Mesothelial cell of epicardium (in vitro differentiated cells): ENCODE results near the gene PNRC1. TPM values are rescaled to one million over a fixed set of nuclear protein-coding genes. Genes with fewer than 3 reads are reported as not detected.

Source experiments
- DNase-seq, 2 experiments: peaks; one replicate each; pipeline ENCODE4 v3.0.0; 2021; ENCODE audit warnings: low spot score in 2 of 2; ENCODE audit not compliant: unreplicated experiment in 2 of 2
- H3K27ac Mint-ChIP-seq: 2 replicates; pipeline ENCODE4 v1.8.0; 2021; ENCODE audit warnings: mixed read lengths
- H3K27me3 Mint-ChIP-seq: 2 replicates; pipeline ENCODE4 v1.8.0; 2021; ENCODE audit warnings: low read depth, mixed read lengths
- H3K36me3 Mint-ChIP-seq: 2 replicates; pipeline ENCODE4 v1.8.0; 2021; ENCODE audit warnings: mixed read lengths
- H3K4me1 Mint-ChIP-seq: 2 replicates; pipeline ENCODE4 v1.8.0; 2021; ENCODE audit warnings: mixed read lengths
- H3K4me3 Mint-ChIP-seq: 2 replicates; pipeline ENCODE4 v1.8.0; 2021; ENCODE audit warnings: mild to moderate bottlenecking, moderate library complexity, mixed read lengths
- H3K9me3 Mint-ChIP-seq: 2 replicates; pipeline ENCODE4 v1.8.0; 2021; ENCODE audit warnings: mixed read lengths
- CTCF ChIP-seq: fragments of 200-600 bp; sonication (generic); IDR thresholded peaks from one replicate; pipeline ENCODE4 v1.5.0; 2021; ENCODE audit warnings: antibody characterized with exemption; ENCODE audit not compliant: unreplicated experiment
- total RNA-seq: library from RNA; stranded (reverse); gene quantifications from 3 replicates; pipeline ENCODE4 v1.2.1, GENCODE V29; 2021

Gene PNRC1
- total RNA-seq, 1 donor from 2014 or later: 190 TPM

- no peak for TF ChIP-seq CTCF
- Mint-ChIP-seq H3K27me3 (peaks cover 2% of the 10 kb centered on the region), H3K4me3 (no peak overlapping the region), H3K36me3 (peaks cover 17% of the 10 kb centered on the region), H3K4me1 (no peaks in the 10 kb centered on the region), H3K9me3 (peaks cover 24% of the 10 kb centered on the region), H3K27ac (no peak overlapping the region)
- no peak for DNase-seq
These were observed 51.5 kb downstream of the PNRC1 start for GRCh38 chr6:89132057-89132456.

- peaks cover 16% of the 10 kb centered on the region for H3K9me3 Mint-ChIP-seq
- peaks cover 11% of the 10 kb centered on the region for H3K36me3 Mint-ChIP-seq
- H3K27me3 Mint-ChIP-seq: peaks cover 2% of the 10 kb centered on the region
- no peak for DNase-seq
- no peak overlapping the region for H3K4me3 Mint-ChIP-seq
- H3K27ac Mint-ChIP-seq: no peak overlapping the region
- peaks cover under 1% of the 10 kb centered on the region for H3K4me1 Mint-ChIP-seq
- TF ChIP-seq CTCF: no peak
These were observed 53.4 kb downstream of the PNRC1 start for GRCh38 chr6:89133981-89134380.

- H3K4me1 Mint-ChIP-seq: peaks cover 8% of the 10 kb centered on the region
- peaks cover 9% of the 10 kb centered on the region for H3K36me3 Mint-ChIP-seq
- peaks cover 14% of the 10 kb centered on the region for H3K9me3 Mint-ChIP-seq
- no peak for TF ChIP-seq CTCF
- H3K27me3 Mint-ChIP-seq: peaks cover 2% of the 10 kb centered on the region
- no peak overlapping the region for H3K4me3 Mint-ChIP-seq
- DNase-seq: no peak
- H3K27ac Mint-ChIP-seq: no peak overlapping the region
These were observed 54.2 kb downstream of the PNRC1 start for GRCh38 chr6:89134723-89135122.

Other genes with a start within 250 kb of the PNRC1 start
- 15.6 to 16.5 TPM (median 16.0 TPM) in 3 replicates for gene RNGTT, start 117.1 kb upstream of the PNRC1 start, total RNA-seq
- 11.5 to 14.7 TPM (median 12.4 TPM) in 3 replicates for gene SRSF12, start 37.3 kb downstream of the PNRC1 start, total RNA-seq
- 13.0 to 13.8 TPM (median 13.7 TPM) in 3 replicates for gene PM20D2, start 65.3 kb downstream of the PNRC1 start, total RNA-seq
- gene GABRR1, start 136.6 kb downstream of the PNRC1 start, total RNA-seq: not detected in 3 replicates
- 0.75 to 1.3 TPM (median 0.87 TPM) in 3 replicates for gene GABRR2, start 234.5 kb downstream of the PNRC1 start, total RNA-seq